HT-29 (cell line): ENCODE data around the gene PRLHR. TPM values are rescaled to one million over a fixed set of nuclear protein-coding genes. Genes with fewer than 3 reads are reported as not detected.

ENCODE experiments used
- DNase-seq: peaks from one replicate; pipeline ENCODE4 v3.0.0-alpha.2; 2015; ENCODE audit warnings: low spot score
- total RNA-seq: library from RNA; depleted of rRNA; stranded (reverse); fragments of >200 nt; shearing (Covaris generic); gene quantifications from 2 replicates; pipeline ENCODE4 v1.2.3, GENCODE V29; 2014

PRLHR gene
- total RNA-seq, 1 experiment from 2014 or later, result not detected

- DNase-seq, result no peak
Observed at GRCh38 chr10:118587881-118588651, 7.4 kb downstream of the PRLHR start.

- no peak for DNase-seq
Observed at GRCh38 chr10:118586911-118587310, 8.5 kb downstream of the PRLHR start.

DNA sequence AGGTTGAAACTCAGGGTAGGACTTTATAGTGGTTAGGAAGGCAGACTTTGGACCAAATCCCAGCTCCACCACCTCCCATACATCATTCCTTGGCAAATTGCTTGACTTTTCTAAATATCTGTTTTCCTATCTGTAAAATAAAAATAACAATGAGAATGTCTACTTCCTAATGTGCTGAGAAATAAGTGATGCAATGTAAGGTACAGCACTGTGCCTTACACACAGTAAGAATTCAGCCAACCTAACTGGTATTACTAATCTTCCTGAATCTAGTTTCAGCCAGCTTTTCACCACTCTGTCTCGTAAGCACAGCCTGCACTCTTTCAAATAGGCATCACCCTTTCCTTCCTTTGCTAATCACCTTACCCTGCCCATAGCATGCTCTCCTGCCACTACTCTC, 9.7 kb downstream of the PRLHR start:
- no peak for DNase-seq

DNA sequence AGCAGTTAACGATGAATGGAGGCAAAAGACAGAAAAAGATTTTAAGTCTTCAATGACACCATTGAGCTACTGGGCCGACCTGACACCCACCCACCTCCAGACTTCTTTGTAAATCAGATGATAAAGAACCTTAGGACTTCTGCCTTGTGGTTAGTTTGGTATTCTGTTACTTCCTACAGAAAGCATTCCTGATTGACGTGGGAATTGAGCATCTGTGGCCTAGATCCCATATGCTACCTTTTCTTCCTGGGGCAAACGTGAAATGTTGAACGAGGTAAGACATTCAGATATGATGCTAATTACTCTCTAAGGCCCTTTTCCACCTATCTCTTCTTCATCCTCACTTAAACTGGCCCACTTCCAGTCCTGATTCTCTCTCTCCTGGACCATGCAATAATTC, 10.2 kb downstream of the PRLHR start:
- DNase-seq, result no peak

- DNase-seq, result no peak
Observed at GRCh38 chr10:118584181-118584954, 11.1 kb downstream of the PRLHR start.

DNA sequence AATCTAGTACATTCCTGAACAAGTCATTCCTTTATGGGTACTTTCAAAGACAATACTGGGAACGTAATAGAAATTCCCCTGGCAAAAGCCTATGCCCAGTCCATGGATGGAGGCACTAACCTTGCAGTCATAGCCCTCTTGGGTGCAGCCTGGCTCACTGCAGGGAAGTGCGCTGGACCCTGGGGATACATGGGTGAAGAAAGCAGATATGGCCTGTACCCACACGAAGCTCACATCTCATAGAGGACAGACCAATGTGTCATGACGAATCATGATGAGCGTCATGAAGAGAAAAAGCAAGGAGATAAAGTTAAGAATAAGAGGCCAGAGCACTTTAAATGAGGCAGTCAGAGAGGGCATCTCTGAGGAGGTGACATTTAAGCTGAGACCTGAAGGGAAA, 11.8 kb downstream of the PRLHR start:
- no peak for DNase-seq

- no peak for DNase-seq
Observed at GRCh38 chr10:118582511-118582910, 12.9 kb downstream of the PRLHR start.

GRCh38 chr10:118581340-118581739, 14.1 kb downstream of the PRLHR start:
- DNase-seq, result no peak

- DNase-seq, result no peak
Observed at GRCh38 chr10:118580702-118581101, 14.7 kb downstream of the PRLHR start.

DNA sequence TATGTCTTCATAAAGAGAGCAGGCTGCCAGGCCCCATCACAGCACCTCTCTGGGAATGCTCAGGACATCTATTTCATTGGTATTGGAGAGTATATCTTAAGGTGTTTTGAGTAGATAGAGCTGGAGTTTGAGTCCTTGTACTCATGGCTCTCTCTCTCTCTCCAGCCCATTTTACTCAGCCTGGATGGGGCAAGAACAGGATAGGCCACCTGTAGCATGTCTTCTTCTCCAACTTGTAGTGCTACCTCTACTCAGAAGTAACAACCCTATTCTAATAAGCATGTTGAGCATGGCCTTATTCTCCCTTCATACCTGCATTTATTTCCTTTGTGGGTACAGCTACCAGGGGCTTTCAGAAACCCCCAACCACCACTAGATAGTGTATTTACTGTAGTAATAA, 21.9 kb downstream of the PRLHR start:
- DNase-seq, result no peak

GRCh38 chr10:118572256-118573041, 23.0 kb downstream of the PRLHR start:
- DNase-seq, result no peak

DNA sequence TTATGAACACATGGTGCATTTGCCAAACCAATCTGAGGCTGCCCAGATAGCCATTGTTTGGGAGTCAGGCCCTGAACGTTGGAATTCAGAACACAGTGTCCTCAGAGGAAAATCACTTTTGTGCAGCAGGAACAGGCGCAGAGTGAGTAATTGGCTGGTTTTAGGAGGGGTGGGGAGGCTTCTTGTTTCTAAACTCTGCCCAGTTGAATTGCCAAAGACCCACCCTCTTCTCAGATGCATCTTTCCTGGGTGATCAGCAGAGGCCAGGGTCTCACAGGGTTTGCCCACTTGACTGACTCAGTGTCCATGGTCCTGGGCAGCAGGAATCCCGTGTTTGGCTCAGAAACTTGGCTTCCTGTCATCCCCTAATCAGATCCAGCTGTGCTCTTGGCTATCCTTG, 24.3 kb downstream of the PRLHR start:
- DNase-seq, result no peak

DNA sequence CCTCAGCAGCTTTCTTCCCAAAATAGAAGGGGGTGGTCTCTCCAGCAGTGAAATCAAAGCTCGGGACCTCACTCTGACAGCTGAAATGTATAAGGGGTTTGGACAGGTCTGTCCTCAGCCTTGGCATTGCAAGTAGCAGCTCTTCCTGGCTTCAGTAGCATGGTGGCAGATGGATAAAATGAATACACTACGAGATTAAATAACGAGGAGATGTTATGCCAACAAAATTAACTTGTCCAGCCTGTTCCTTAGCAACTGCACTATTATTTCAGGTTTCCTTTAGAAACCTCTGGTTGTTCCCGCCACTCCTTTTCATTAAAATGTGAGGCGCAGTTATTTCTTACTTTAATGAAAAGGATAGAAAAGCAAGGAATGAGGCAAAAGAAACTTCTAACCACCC, 24.9 kb downstream of the PRLHR start:
- DNase-seq, result no peak

GRCh38 chr10:118569882-118570252, 25.6 kb downstream of the PRLHR start:
- DNase-seq, result no peak

- DNase-seq, result no peak
Observed at GRCh38 chr10:118569241-118569881, 26.1 kb downstream of the PRLHR start.

GRCh38 chr10:118568327-118568848, 27.1 kb downstream of the PRLHR start:
- peak; percentile 80 for DNase-seq

GRCh38 chr10:118567701-118568248, 27.7 kb downstream of the PRLHR start:
- DNase-seq, result no peak

DNA sequence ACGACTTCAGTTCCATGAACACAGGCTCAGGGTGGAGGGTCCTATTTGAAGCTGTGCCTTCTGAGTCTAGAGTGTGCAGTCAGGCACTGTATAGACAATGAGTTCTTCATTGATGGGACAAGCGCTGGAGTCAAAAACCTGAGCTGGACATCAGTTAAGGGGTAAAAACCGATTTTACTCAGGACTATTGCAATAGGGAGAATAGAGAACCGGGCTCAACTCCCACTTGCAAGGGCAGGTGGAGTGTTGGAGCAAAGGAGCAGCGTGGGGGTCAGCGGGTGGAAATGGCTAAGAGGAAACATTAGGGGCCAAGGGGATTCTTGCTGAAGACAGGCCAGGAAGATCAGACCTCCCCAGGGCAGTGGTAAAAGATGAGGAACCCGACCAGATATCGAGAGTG, 28.5 kb downstream of the PRLHR start:
- no peak for DNase-seq

GRCh38 chr10:118565301-118566075, 30.0 kb downstream of the PRLHR start:
- no peak for DNase-seq

DNA sequence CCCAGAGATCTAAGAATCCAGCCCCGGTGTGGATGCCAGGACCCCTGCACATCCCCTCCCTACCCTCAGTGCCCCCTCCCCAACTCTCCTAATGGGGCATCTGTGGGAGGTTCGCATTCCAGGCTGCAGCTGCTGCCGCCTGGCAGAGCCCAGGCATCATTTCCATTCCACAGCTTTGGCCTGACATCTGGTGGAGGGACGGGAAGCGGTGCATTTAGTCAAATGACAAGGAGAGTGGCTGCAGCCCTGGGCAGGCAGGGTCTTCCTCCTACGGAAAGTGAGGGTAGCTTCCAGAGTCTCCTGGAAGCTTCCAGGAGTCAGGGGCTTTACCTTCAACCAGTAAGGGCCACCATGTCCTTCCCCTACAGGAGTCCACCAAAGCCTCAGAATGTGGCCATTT, 30.8 kb downstream of the PRLHR start:
- DNase-seq, result no peak
